Stimulated activated CD8-positive, alpha-beta memory T cell treated with anti-CD3 and anti-CD28 coated beads, Interleukin-12 subunit alpha, Interleukin-12 subunit beta, amount 100 ng/mL, for 1 hour (primary cell): Measurements from ENCODE around the gene ASB17.
"Not testable (repeated sequence)": the region's sequence is repeated elsewhere in the genome, so short reads cannot be mapped to it uniquely, and the experiment has no call there.

Experiments used
- DNase-seq: peaks from one replicate; pipeline ENCODE4 v3.0.0-alpha.2; 2020; ENCODE audit warnings: low read depth

ASB17 gene, protein sequence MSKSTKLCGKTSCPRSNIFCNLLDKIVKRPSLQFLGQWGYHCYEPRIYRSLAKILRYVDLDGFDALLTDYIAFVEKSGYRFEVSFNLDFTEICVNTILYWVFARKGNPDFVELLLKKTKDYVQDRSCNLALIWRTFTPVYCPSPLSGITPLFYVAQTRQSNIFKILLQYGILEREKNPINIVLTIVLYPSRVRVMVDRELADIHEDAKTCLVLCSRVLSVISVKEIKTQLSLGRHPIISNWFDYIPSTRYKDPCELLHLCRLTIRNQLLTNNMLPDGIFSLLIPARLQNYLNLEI

DNA sequence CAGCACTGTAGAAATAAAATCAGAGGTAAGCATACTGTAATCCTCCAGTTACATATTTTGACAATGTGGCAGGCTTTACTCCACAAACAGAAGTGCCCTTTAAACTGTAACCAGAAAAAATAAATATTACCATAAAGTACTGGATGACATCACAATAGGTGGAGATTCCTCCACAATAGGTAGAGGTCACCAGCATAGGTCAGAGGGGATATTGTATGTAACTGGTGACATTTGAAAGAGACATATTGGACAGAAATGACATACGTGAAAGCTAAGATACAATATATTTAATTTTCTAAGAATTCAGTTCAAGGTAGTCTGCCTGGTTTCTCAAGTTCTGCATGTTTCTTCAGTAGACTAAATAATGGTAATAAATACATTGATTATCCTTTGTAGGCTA is at the start of gene ASB17:
ASB17 (minus strand) TSS at position 101 of the 400 bp plus-strand sequence. CDS start 113 bp downstream, outside the sequence.
- no peak for DNase-seq

DNA sequence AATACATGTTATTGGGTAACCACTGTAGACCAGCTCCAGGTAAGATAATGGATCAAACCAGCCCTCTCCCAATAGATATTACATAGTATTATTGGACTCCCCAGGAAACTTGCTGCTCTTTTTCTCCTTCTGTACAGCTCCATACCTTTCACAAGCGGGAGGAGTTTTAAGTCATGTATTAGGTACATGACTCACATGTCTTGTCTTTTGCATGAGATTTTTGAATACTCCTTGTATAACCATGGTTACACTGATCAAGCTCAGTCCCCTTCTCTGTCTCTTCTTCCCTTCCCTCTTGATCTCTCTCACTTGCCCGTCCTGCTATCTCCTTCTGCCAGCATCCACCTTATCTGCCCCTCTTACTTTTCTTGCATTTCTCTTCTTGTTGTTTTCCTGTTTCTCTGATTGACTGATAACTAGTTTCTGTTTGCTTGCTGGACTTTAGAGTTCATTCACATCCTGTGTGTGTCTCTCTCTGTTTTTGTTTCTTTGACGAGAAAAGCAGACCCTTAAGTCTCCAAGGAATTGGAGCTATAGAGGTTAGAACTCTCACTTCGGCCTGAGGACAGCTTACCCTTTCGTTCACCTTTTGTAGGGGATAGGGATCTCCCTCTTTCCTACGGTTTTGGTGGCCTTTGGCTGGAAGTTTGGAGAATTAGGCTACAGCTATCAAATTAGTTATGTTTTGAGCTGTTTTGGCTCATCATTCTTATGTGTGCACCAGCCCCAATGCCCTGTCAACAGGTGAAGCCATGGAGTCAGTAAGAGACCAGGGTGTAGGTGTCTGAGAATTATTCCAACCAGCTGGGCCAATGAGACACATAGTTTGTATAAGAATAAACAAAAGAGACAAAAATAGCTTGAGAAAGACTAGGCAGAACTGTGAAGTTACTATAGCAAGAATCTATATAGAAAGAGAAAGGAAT is 49.0 kb upstream of the ASB17 start:
- DNase-seq, result no peak

DNA sequence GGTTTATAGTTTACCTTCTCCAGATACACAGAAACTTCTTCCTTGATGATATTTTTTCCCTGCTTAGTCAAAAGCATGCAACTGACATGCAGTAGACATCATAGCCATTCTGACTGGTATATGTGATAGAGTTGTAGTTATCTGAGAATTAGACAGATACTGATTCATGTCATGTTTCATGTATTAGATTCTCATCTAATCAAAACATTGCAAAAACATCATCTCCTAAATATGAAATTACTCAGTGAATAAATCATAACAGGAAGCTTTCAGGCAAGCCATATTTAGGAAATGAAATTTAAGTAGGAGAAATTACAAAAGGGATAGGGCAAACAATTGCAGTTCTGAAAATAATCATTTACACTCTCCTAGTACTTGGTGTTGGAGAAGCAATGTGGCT is 38.4 kb upstream of the ASB17 start:
- no peak for DNase-seq

DNA sequence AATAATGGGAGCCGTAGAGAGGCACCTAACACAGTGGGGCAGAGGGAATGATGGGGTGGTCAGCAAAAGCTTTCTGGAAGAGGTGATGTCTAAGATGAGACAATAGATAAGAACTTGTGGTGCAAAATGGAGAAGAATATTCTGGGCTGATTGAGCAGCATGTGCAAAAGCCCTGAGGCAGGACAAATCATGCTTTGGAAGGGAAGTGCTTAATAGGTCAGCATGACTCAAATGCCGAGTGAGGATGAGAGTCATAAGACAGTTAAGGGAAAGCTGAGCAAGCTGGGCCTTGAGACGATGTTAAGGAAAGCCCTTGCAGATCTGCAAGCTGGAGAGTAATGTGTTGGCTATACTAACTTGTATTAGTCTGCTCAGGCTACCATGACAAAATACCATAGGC is 37.3 kb upstream of the ASB17 start:
- DNase-seq, result no peak

DNA sequence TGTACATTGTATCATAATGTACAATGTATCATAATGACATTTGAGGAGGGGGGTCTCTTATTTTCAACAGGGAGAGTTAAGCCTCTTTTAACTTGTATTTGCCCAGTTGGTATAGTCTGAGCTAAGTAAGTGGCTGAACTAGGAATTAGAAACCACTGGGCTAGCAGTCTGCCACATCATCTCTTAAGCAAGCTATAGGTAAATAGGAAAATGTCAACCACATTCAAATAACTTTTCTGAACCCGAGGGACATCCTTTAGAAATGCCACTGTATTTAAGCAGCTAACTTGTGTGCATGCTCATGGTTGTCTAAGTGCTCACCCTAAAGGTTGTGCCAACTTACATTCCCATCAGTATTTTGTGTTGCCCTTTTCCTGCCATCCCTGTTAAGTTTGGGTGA is 35.5 kb upstream of the ASB17 start:
- no peak for DNase-seq

DNA sequence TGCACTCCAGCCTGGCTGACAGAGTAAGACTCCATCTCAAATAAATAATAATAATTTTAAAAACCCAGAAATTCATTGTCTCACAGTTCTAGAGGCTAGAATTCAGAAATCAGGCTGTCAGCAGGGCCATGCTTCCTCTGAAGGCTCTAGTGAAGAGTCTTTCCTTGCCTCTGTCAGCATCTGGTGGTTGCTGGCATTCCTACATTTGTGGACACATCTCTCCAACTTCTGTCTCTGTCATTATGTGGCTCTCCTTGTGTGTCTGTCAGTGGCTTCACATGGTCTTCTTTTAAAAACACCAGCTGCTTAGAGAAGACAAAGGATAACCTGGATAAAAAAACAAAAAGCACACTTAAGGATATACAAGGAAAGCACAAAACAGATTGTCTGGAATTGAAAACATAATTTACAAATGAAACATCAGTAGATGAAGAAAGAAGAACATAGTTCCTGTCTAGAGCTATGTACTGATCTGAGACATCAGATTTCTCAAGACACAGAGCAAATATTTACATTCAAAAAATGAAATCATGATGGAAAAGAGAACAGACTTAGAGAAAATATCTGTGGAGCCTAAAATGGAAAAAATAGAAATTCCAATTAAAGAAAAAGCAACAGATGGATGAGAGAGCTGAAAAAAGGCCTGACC is 32.7 kb upstream of the ASB17 start:
- DNase-seq, result no peak

DNA sequence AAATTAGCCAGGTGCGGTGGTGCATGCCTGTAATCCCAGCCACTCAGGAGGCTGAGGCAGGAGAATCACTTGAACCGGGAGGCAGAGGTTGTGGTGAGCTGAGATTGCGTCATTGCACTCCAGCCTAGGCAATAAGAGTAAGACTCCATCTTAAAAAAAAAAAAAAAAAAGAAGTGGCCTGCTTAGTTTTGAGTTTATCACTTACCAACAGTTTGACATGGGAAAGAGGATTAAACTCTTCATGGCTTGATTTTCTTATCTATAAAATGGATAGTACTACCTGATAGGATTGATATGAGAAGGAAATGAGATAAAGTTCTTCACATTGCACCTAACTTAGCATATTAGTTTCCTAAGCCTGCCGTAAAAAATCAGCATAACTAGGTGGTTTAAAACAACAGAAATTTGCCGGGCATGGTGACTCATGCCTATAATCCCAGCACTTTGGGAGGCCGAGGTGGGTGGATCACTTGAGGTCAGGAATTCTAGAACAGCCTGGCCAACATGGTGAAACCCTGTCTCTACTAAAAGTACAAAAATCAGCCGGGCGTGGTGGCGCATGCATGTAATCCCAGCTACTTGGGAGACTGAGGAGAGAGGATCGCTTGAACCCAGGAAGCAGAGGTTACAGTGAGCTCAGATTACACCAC is 32.0 kb upstream of the ASB17 start:
- DNase-seq, result not testable (repeated sequence)

DNA sequence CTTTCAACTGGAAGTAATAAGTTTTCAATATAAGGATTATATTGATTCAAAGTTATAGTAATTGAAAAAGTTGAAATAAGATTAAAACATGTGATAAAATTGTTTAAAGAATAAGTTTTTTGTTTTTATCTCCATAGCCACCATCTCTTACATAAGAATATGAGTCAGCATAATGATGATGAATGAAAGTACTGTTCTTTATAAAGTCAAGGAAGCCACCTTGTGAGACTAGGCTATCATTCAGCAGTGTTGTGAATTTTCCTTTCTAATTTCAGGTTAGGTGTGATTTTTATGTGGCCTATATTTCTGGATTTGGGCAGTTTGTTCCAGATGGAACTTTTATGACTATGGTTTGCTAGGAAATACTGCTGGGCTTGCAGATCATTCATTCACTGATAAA is 22.4 kb upstream of the ASB17 start:
- DNase-seq, result no peak

DNA sequence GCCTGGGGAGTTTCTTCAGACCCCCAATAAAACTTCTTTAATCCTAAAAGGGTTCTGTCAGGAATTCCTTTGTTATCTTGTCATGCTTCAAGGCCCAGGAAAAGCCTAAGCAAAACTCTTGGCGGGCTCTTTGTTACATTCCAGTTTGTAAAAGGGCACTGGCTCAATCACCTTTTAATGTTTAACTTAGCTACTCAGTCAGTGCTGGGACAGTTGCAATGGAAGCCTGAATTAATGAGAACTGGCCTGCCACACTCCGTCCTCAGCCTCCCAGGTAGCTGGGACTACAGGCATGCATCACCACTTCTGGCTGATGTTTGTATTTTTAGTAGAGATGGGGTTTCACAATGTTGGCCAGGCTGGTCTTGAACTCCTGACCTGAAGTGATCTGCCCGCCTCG is 21.3 kb upstream of the ASB17 start:
- DNase-seq, result no peak

DNA sequence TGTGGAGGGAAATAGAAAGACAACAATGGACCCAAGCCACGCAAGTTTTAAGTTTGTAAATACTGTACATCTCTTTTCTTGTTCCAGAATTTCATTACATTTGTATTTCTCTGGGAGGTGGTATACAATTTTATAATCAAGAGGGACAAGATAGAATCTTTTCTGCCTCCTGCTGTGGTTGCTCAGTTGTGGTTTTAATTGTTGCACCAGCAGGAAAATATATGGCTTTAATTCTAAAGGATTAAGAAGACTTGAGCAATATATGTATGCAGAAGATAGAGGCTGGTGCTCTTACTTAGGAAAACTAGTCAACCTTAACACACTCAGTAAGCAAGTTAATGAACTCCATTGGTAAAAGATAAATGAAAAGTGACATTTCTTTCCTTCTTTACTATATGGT is 19.8 kb upstream of the ASB17 start:
- DNase-seq, result no peak

DNA sequence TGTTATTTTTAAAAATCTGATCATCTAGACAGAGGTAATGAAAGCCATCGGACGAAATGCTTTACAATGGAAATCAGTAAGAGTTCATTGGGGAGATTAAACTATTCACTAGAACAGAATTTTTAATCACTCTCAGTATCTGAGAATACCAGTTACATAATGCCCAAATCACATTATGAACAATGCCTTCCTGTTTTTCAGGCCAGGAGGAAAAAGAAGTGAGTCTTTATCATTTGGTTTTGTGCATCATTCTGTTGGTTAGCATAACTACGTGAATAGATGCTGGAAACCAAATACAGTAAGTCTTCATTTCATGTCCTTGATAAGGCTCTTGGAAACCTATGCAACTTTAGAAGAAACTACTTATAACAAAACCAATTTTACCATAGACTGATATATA is 18.0 kb upstream of the ASB17 start:
- DNase-seq, result no peak

DNA sequence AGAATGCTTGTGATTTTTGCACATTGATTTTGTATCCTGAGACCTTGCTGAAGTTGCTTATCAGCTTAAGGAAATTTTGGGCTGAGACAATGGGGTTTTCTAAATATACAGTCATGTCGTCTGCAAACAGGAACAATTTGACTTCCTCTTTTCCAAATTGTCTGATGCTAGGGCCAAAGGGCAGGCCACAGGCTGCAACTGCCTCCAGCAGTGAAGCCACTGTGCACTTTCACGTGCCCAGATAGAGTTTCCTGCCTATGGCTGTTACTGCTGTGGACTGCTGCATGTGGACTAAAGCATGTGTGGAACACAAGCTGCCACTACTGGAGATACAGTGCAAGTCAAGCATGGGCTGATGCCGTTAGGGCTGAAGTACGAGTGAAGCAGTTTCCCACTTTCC is 10.8 kb upstream of the ASB17 start:
- not testable (repeated sequence) for DNase-seq

DNA sequence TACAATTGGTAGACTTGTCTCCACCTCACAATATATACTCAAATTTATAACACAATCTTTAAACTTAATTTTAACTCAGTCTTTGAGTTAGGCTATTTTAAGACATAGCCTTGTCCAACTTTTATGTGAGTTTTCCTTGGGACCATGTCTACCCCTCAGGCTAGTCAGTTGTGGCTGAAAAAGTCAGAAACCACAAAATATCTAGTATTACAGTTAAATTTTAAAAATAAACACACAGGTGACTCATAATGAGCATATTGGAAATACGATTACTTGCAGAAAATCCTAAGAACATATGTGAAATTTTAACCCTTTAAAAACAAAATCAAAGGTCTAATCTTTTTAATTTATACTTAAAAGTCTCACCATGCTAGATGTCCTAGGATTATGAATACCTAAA is 4.8 kb upstream of the ASB17 start:
- DNase-seq, result no peak

DNA sequence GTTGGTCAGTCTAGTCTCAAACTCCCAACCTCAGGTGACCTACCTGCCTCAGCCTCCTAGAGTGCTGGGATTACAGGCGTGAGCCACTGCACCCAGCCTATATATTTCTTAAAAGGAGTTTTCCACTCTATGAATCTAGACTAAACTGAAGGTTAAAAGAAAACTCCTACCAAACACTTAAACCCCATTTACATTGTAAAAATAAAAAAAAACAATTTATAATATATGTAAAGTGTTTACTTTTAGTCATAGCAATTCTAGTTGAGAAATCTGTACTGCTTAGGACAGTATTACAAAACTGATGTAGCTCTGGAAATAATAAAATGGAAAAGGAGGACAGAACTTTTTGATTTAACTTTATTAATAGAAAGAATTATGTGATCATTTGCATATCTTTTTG is 9.5 kb downstream of the ASB17 start:
- DNase-seq, result no peak

DNA sequence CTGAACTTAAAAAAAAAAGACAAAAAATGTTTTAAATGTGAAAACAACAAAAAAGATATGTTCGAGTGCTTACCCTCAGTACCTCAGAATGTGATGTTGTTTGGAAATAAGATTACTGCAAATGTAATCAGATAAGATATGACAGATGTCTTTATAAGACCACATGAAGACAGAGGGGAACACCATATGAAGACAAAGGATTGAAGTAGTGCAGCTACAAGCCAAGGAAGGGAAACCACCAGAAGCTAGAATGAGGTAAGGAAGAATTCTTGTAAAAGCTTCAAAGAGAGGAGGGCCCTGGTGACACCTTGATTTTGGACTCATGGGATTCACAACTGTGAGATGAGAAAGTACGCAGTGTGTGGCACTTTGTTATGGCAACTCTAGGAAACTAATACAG is 15.4 kb downstream of the ASB17 start:
- no peak for DNase-seq

DNA sequence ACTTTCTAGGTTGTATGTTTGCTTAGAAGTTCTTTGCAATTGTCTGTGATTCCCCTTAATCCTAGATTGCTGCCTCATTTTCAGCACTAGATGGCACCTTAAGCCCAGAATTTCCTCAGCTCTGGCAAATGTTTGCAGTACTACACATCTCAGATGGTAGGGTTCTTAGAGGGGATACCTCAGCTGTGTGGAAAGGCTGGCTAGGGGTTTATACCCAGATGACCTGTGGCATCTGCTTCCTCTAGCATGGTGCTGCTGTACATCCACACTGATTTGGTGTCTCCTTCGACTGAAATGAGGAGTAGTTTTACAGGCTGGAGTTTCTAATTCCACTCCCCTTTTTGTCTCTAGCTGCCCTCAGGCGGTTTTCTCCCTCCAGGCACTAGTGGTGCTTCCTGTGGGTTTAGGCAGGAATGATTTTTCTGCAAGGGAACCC is 23.5 kb downstream of the ASB17 start:
- DNase-seq, result no peak

DNA sequence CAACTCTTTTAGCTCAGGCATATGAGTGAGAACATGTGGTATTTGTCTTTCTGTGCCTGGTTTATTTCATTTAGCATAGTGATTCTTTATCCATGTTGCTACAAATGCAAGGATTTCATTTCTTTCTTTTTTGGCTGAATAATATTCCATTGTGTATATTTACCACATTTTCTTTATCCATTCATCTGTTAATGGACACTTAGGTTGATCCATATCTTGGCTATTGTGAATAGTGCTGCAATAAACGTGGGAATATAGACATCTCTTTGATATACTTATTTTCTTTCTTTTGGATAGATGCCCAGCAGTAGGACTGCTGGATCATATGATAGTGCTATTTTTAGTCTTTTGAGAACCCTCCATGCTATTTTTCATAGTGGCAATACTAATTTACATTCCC is 30.8 kb downstream of the ASB17 start:
- no peak for DNase-seq

DNA sequence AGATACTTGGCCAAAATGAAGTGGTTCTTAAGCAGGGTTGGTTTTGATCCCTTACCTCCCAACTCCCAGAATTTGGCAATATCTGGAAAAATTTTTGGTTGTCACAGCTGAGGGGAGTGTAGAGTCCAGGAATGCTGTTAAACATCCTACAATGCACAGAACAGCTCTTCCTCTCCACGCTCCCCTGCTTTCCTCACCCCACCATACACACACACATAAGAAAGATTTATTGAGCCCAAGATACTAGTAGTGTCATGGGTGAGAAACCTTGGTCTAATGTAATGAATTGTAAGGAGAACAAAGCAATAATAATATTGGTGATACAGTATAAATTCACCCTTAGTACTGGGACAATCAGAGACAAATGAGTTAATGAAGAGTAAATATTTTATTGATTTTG is 47.8 kb downstream of the ASB17 start:
- no peak for DNase-seq

DNA sequence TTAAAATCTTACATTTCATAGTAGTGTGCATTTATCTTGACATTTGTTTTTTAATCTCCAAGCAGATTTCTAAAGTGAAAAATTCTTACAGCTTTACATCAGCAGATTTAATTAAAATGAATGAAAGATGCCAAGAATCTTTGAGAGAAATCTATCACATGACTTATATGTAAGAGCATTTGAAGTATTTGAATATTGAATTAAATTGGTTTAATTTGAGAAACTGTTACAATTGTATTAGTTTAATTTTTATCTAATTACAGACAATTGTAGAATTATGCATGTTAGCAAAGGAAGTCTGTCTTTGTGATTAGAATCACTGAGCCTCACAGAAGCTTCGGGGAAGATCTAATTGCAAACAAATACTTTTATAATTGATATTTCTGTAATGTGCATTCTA is 52.2 kb downstream of the ASB17 start:
- DNase-seq, result no peak

DNA sequence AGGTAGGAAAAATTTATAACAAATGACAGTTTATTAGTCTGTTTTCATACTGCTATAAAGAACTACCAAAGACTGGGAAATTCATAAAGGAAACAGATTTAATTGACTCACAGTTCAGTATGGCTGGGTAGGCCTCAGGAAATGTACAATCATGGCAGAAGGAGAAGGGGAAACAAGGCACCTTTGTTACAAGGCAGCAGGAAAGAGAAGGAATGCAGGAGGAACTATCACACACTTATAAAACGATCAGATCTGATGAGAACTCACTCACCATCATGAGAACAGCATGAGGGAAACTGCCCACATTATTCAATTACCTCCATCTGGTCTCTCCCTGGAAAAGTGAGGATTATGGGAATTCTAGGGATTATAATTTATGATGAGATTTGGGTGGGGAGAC is 61.3 kb downstream of the ASB17 start:
- no peak for DNase-seq
